Aorta (tissue), 5 donors: Measurements from ENCODE around the gene ANXA4. TPM values are rescaled to one million over a fixed set of nuclear protein-coding genes. Genes with fewer than 3 reads are reported as not detected.

Source experiments
- ATAC-seq: fragments of 200-7000 bp; cut with Tn5 transposase; one replicate; pipeline ENCODE4 v1.9.1; 2022; ENCODE audit warnings: moderate library complexity; ENCODE audit not compliant: low FRiP score
- DNase-seq, 2 donors: peaks; one replicate each; pipeline ENCODE4 v3.0.0-alpha.2; 2020
- H3K27ac ChIP-seq, 2 donors: one replicate each; pipeline ENCODE4 v1.5.1; 2013; ENCODE audit warnings: low read length in 2 of 2, mild to moderate bottlenecking in 2 of 2, moderate library complexity in 2 of 2, control low read depth in 1 of 2, inconsistent platforms in 1 of 2, low read depth in 1 of 2
- H3K27me3 ChIP-seq, 2 donors: one replicate each; pipeline ENCODE4 v1.6.1; 2013; ENCODE audit warnings: control low read depth in 1 of 2, low read length in 1 of 2, mild to moderate bottlenecking in 1 of 2, moderate library complexity in 1 of 2; ENCODE audit not compliant: insufficient read depth in 2 of 2, control insufficient read depth in 1 of 2
- H3K36me3 ChIP-seq, 2 donors: one replicate each; pipeline ENCODE4 v1.6.1; 2013; ENCODE audit warnings: control low read depth in 1 of 2, low read length in 1 of 2, mild to moderate bottlenecking in 1 of 2; ENCODE audit not compliant: insufficient read depth in 2 of 2, control insufficient read depth in 1 of 2
- H3K4me1 ChIP-seq, 2 donors: one replicate each; pipeline ENCODE4 v1.6.1; 2013; ENCODE audit warnings: low read length in 2 of 2, control low read depth in 1 of 2, mild to moderate bottlenecking in 1 of 2, moderate library complexity in 1 of 2; ENCODE audit not compliant: insufficient read depth in 2 of 2, control insufficient read depth in 1 of 2
- H3K4me3 ChIP-seq, 2 donors: one replicate each; pipeline ENCODE4 v1.5.1; 2013; ENCODE audit warnings: low read length in 2 of 2, control low read depth in 1 of 2, mild to moderate bottlenecking in 1 of 2
- H3K9me3 ChIP-seq: one replicate; pipeline ENCODE4 v1.6.1; 2013; ENCODE audit warnings: mild to moderate bottlenecking, low read length; ENCODE audit not compliant: control insufficient read depth
- WGBS, 2 donors: extraction: QIAGEN DNeasy Blood & Tissue Kit; methylation state at CpG; one replicate each; pipeline ENCODE4 v1.1.7; 2013; 5-methylcytosine and 5-hydroxymethylcytosine counted together
- intact Hi-C, 2 donors: fragments of 100-400 bp; cut with DNase I; formaldehyde crosslinking; loops; one replicate each; pipeline versions ENCODE4 v1.14.2 to v1.15.0; 2022
- polyA plus RNA-seq, 2 donors: library from polyadenylated mRNA; stranded (reverse); fragments of 200-250 nt; gene quantifications; one replicate each; pipeline ENCODE4 v1.2.3, GENCODE V29; 2013
- total RNA-seq, 2 donors: library from RNA; stranded (reverse); fragmentation: NEBNext Ultra II Directional; extraction: Animal tissue kit (Norgen Biotek cat#: 25700); gene quantifications; one replicate each; pipeline ENCODE4 v1.2.1, GENCODE V29; 2021
- donor health status: healthy with polysubstance abuse.
- donor health status: Bipolar disorder and iron deficiency.
- donor health status: DM: no; HTN: no; CAD: no.
- donor health status: DM: no; HTN: no; CAD: no.
- donor health status: DM: yes; HTN: yes; CAD: no.

ANXA4 gene
- total and polyA plus RNA-seq, 4 donors: 73.0 to 120 (median 92.2) TPM

GRCh38 chr2:69784228-69784627, 42.3 kb downstream of the ANXA4 start:
- Histone ChIP-seq H3K36me3 (no peaks in the 10 kb centered on the region), H3K9me3 (no peaks in the 10 kb centered on the region), H3K4me3 (no peak overlapping the region), H3K4me1 (no peaks in the 10 kb centered on the region), H3K27me3 (no peaks in the 10 kb centered on the region), H3K27ac (no peak overlapping the region)
- WGBS, 2 donors: 81 to 84% methylated on average over 5 of the region's 5 CpGs
- ATAC-seq (no peak), DNase-seq (no peak)
- intact Hi-C loops: no loop called here

GRCh38 chr2:69785358-69785757, 43.4 kb downstream of the ANXA4 start:
- no peaks in the 10 kb centered on the region for H3K36me3 ChIP-seq
- no peak overlapping the region for H3K27ac ChIP-seq
- DNase-seq: no peak
- no peaks in the 10 kb centered on the region for H3K27me3 ChIP-seq
- intact Hi-C loops: no loop called here
- 81 to 88% methylated on average over 2 of the region's 2 CpGs for WGBS, 2 donors
- no peaks in the 10 kb centered on the region for H3K4me1 ChIP-seq
- H3K9me3 ChIP-seq: no peaks in the 10 kb centered on the region
- no peak for ATAC-seq
- no peak overlapping the region for H3K4me3 ChIP-seq

DNA sequence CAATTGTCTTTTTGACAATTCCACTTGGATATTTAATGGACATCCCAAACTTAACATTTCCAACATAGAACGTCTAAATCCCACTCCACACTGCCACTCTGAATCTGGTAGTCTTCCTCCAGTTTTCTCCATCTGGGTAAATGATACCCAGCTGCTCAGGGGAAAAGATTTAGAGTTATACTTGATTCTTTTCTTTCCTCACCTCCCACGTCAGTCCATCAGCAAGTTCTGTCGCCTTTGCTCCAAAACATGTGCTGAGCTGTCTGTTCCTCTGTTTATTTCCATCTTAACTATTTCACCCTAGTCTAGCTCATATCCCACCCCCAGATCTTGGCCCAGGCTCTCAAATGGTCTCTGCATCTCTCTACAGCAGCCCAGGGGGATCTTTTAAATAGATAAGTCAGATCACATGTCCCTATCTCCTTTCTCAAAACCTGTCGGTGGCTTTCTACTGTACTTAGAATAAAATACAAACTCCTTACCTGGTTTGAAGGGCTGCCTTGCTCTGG, 44.2 kb downstream of the ANXA4 start:
- 70 to 76% methylated on average over 4 of the region's 4 CpGs for WGBS, 2 donors
- H3K27me3 ChIP-seq: no peaks in the 10 kb centered on the region
- no peak for ATAC-seq
- no peaks in the 10 kb centered on the region for H3K36me3 ChIP-seq
- no peaks in the 10 kb centered on the region for H3K4me1 ChIP-seq
- intact Hi-C loops: no loop called here
- H3K27ac ChIP-seq: no peak overlapping the region
- no peak for DNase-seq
- H3K4me3 ChIP-seq: no peak overlapping the region
- H3K9me3 ChIP-seq: no peaks in the 10 kb centered on the region

GRCh38 chr2:69789175-69789721, 47.3 kb downstream of the ANXA4 start:
- Histone ChIP-seq H3K27ac (peak overlapping the region; percentile 90 to 96), H3K36me3 (no peaks in the 10 kb centered on the region), H3K27me3 (no peaks in the 10 kb centered on the region), H3K4me3 (no peak overlapping the region), H3K9me3 (no peaks in the 10 kb centered on the region), H3K4me1 (no peaks in the 10 kb centered on the region)
- intact Hi-C loops: no loop called here
- DNase-seq (peak; percentile 67 to 76), ATAC-seq (peak; percentile 80)
- WGBS, 2 donors: 14 to 17% methylated on average over 7 of the region's 7 CpGs

DNA sequence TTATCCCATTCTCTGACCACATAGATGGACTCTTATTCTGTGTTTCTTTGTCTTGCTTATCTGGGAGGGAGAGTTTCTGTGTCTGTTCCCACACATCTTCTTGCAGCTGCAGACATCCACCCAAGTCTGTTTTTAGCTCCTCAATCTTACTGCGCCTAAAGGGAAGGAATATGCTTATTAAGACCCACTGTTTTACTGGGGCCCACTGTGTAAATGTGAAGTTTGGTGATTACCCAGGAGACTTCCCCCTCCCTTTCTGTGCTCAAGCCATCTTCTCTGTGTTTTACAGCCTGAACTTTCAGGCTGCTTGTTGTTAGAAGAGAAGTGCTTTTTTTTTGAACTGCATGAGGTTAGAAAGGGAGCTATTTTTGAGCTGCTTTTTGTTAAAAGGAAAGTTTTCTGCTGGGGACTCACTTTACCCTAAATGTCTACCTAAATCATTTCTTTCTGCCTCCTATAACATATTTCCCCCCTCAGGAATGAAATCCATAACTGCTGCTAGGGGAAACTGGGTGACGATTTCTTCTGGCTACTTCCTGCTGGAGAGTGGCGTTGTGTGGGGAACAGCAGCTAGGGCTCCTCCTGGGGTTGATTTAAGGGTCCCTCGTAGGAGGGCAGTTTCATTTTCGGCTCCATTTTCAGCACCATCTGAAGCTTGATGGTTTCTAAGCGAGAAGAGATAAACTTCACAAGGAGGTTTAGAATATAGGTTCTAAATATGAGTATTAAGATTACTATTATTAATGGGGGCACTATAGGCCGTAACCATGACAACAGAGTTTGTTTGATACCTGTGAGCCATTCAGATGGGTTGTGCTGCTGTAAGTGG, 48.1 kb downstream of the ANXA4 start:
- intact Hi-C loops: no loop called here
- no peaks in the 10 kb centered on the region for H3K4me1 ChIP-seq
- no peaks in the 10 kb centered on the region for H3K9me3 ChIP-seq
- ATAC-seq: peak; percentile 49
- no peak for DNase-seq
- peak overlapping the region; percentile 90 to 96 for H3K27ac ChIP-seq
- 12 to 14% methylated on average over 7 of the region's 7 CpGs for WGBS, 2 donors
- H3K4me3 ChIP-seq: no peak overlapping the region
- no peaks in the 10 kb centered on the region for H3K36me3 ChIP-seq
- H3K27me3 ChIP-seq: no peaks in the 10 kb centered on the region

GRCh38 chr2:69790601-69790959, 48.6 kb downstream of the ANXA4 start:
- Histone ChIP-seq H3K27me3 (no peaks in the 10 kb centered on the region), H3K4me3 (no peak overlapping the region), H3K36me3 (no peaks in the 10 kb centered on the region), H3K27ac (peak overlapping the region; percentile 90 to 96), H3K4me1 (no peaks in the 10 kb centered on the region), H3K9me3 (no peaks in the 10 kb centered on the region)
- intact Hi-C loops: no loop called here
- ATAC-seq (no peak), DNase-seq (no peak)
- 5 to 6% methylated on average over 1 of the region's 1 CpG for WGBS, 2 donors

GRCh38 chr2:69791045-69791444, 49.1 kb downstream of the ANXA4 start:
- Histone ChIP-seq H3K4me1 (no peaks in the 10 kb centered on the region), H3K36me3 (no peaks in the 10 kb centered on the region), H3K27ac (peak overlapping the region; percentile 32 to 90), H3K4me3 (no peak overlapping the region), H3K27me3 (no peaks in the 10 kb centered on the region), H3K9me3 (no peaks in the 10 kb centered on the region)
- ATAC-seq (peak; percentile 55), DNase-seq (no peak)
- intact Hi-C loops: no loop called here

- Histone ChIP-seq H3K27ac (no peak overlapping the region), H3K36me3 (no peaks in the 10 kb centered on the region), H3K4me1 (peaks cover 0 to 15% of the 10 kb centered on the region in 2 donors), H3K27me3 (no peaks in the 10 kb centered on the region), H3K9me3 (no peaks in the 10 kb centered on the region), H3K4me3 (no peak overlapping the region)
- DNase-seq: no peak
- ATAC-seq: no peak
- 95 to 97% methylated on average over 1 of the region's 1 CpG for WGBS, 2 donors
- intact Hi-C loops: loop anchor here in 1 of 2 donors (5.0 kb wide), 1 partner anchor 54 kb away; the partner anchor contains the start of gene ANXA4
Measured at GRCh38 chr2:69796174-69796573, 54.2 kb downstream of the ANXA4 start.

GRCh38 chr2:69797235-69797634, 55.3 kb downstream of the ANXA4 start:
- no peak for ATAC-seq
- WGBS, 2 donors: 82% methylated on average over 4 of the region's 4 CpGs
- intact Hi-C loops: loop anchor here in 1 of 2 donors (5.0 kb wide), 1 partner anchor 55 kb away; the partner anchor contains the start of gene ANXA4
- Histone ChIP-seq H3K27me3 (no peaks in the 10 kb centered on the region), H3K9me3 (no peaks in the 10 kb centered on the region), H3K36me3 (no peaks in the 10 kb centered on the region), H3K4me1 (peaks cover 0 to 15% of the 10 kb centered on the region in 2 donors), H3K4me3 (no peak overlapping the region), H3K27ac (no peak overlapping the region)
- DNase-seq: no peak
